ENCODE measurements around the gene COBL. TPM values are rescaled to one million over a fixed set of nuclear protein-coding genes. Genes with fewer than 3 reads are reported as not detected.

Gene COBL
- total and polyA plus RNA-seq, 2 of the 8 experiments (the other 6 are each of a cell fraction or from before 2014, with no cell fraction given) = 13.8 to 40.4 TPM

GRCh38 chr7:51242007-51242691, 74.5 kb downstream of the COBL start (continued):
- TF ChIP-seq POU5F1 (IDR thresholded peaks at IDR 0.05; ENCODE audit: low read depth, low read length) = no peak
- no peak for TF ChIP-seq E2F6 (IDR thresholded peaks at IDR 0.05)
- no peak for TF ChIP-seq CTBP2 (IDR thresholded peaks at IDR 0.05; ENCODE audit: borderline replicate concordance, insufficient read depth, insufficient read length, low read length)
